GM12878 (cell line): ENCODE results near the gene EEFSEC. TPM values are rescaled to one million over a fixed set of nuclear protein-coding genes. Genes with fewer than 3 reads are reported as not detected.
A peak's percentile ranks its signal among the peaks of the same experiment; 100 is the strongest.

Source experiments
- ATF2 ChIP-seq: IDR thresholded peaks from 2 replicates; pipeline ENCODE4 v1.6.1; 2012; ENCODE audit warnings: low read length, inconsistent platforms
- ATF3 ChIP-seq: IDR thresholded peaks from 2 replicates; pipeline ENCODE4 v1.6.1; 2011; ENCODE audit warnings: low read depth, mild to moderate bottlenecking, low read length, moderate library complexity, borderline replicate concordance; ENCODE audit errors: extremely low read depth
- BCL3 ChIP-seq: IDR thresholded peaks from 2 replicates; pipeline ENCODE4 v1.6.1; 2011; ENCODE audit warnings: borderline replicate concordance, low read depth, mild to moderate bottlenecking, moderate library complexity, low read length; ENCODE audit not compliant: insufficient read depth, poor library complexity, severe bottlenecking
- CBX3 ChIP-seq: fragments of 200-600 bp; sonication (generic); IDR thresholded peaks from 2 replicates; pipeline ENCODE4 v1.6.1; 2016; ENCODE audit warnings: low read depth, borderline replicate concordance
- CBX5 ChIP-seq: sonication (generic); IDR thresholded peaks from 2 replicates; pipeline ENCODE4 v1.6.1; 2016; ENCODE audit warnings: low read depth, moderate library complexity, mild to moderate bottlenecking, inconsistent platforms
- HDAC2 ChIP-seq: fragments of 200-600 bp; sonication (generic); IDR thresholded peaks from 2 replicates; pipeline ENCODE4 v1.6.1; 2017
- HDGF ChIP-seq: fragments of 450-650 bp; IDR thresholded peaks from 2 replicates; pipeline ENCODE4 v1.6.1; 2016; ENCODE audit warnings: antibody characterized with exemption
- HSF1 ChIP-seq: fragments of 150-350 bp; IDR thresholded peaks from 2 replicates; pipeline ENCODE4 v1.6.1; 2014; ENCODE audit warnings: mild to moderate bottlenecking, low read depth, low read length
- JUND ChIP-seq: IDR thresholded peaks from 2 replicates; pipeline ENCODE4 v1.6.1; 2012; ENCODE audit warnings: low read depth, mild to moderate bottlenecking, low read length, improper control_type of control experiment, moderate library complexity
- MAX ChIP-seq: IDR thresholded peaks from 2 replicates; pipeline ENCODE4 v1.6.1; 2012; ENCODE audit warnings: low read depth, low read length, improper control_type of control experiment
- MEF2A ChIP-seq: IDR thresholded peaks from 2 replicates; pipeline ENCODE4 v1.6.1; 2011; ENCODE audit warnings: low read depth, mild to moderate bottlenecking, low read length, moderate library complexity; ENCODE audit not compliant: insufficient read depth
- MLLT1 ChIP-seq: fragments of 450-650 bp; IDR thresholded peaks from 2 replicates; pipeline ENCODE4 v1.6.1; 2016; ENCODE audit warnings: mild to moderate bottlenecking
- PAX5 ChIP-seq: IDR thresholded peaks from 2 replicates; pipeline ENCODE4 v1.6.1; 2011; ENCODE audit warnings: low read depth, low read length, borderline replicate concordance
- PAX8 ChIP-seq: fragments of 450-650 bp; IDR thresholded peaks from 2 replicates; pipeline ENCODE4 v1.6.1; 2017; ENCODE audit warnings: mild to moderate bottlenecking, moderate library complexity
- PKNOX1 ChIP-seq: fragments of 450-650 bp; IDR thresholded peaks from 2 replicates; pipeline ENCODE4 v1.6.1; 2016; ENCODE audit warnings: mild to moderate bottlenecking
- POLR2A ChIP-seq: IDR thresholded peaks from 2 replicates; pipeline ENCODE4 v1.6.1; 2011; ENCODE audit warnings: low read depth, mild to moderate bottlenecking, low read length
- RB1 ChIP-seq: fragments of 450-650 bp; formaldehyde crosslinking; IDR thresholded peaks from 2 replicates; pipeline ENCODE4 v1.6.1; 2017; ENCODE audit warnings: mild to moderate bottlenecking, borderline replicate concordance
- RBBP5 ChIP-seq: fragments of 200-600 bp; sonication (generic); conservative IDR thresholded peaks from 2 replicates; pipeline ENCODE4 v1.6.1; 2016
- RFX5 ChIP-seq: IDR thresholded peaks from 2 replicates; pipeline ENCODE4 v1.6.1; 2011; ENCODE audit warnings: low read depth, low read length, improper control_type of control experiment
- RUNX3 ChIP-seq: IDR thresholded peaks from 2 replicates; pipeline ENCODE4 v1.6.1; 2012; ENCODE audit warnings: low read length, inconsistent platforms
- SIX5 ChIP-seq: IDR thresholded peaks from 2 replicates; pipeline ENCODE4 v1.6.1; 2011; ENCODE audit warnings: mild to moderate bottlenecking, low read depth, low read length, moderate library complexity; ENCODE audit not compliant: severe bottlenecking
- TCF12 ChIP-seq: IDR thresholded peaks from 2 replicates; pipeline ENCODE4 v1.6.1; 2011; ENCODE audit warnings: low read depth, mild to moderate bottlenecking, low read length
- TCF3 ChIP-seq: IDR thresholded peaks from 2 replicates; pipeline ENCODE4 v1.6.1; 2012; ENCODE audit warnings: low read depth, mild to moderate bottlenecking, low read length, borderline replicate concordance; ENCODE audit not compliant: insufficient read depth
- YY1 ChIP-seq: IDR thresholded peaks from 2 replicates; pipeline ENCODE4 v1.6.1; 2011; ENCODE audit warnings: low read depth, mild to moderate bottlenecking, low read length
- ZNF217 ChIP-seq: fragments of 450-650 bp; IDR thresholded peaks from 2 replicates; pipeline ENCODE4 v1.6.1; 2017; ENCODE audit warnings: antibody characterized with exemption, mild to moderate bottlenecking
- ZZZ3 ChIP-seq: IDR thresholded peaks from 2 replicates; pipeline ENCODE4 v1.6.1; 2011; ENCODE audit warnings: low read depth; ENCODE audit not compliant: control insufficient read depth, insufficient read length
- polyA plus RNA-seq, 11 experiments: library from polyadenylated mRNA; depleted of rRNA in 4 of 11; unstranded in 6 of 11; stranded (reverse) in 5 of 11; fragments of >200 nt; fragmentation: Nextera tagmentation in 4 of 11; fragmentation: Illumina TruSeq in 1 of 11; extraction: Ambion mirVana in 4 of 11; extraction: Trizol in 1 of 11; gene quantifications; 1 replicate in 1 of 11; 2 replicates in 10 of 11; pipeline versions ENCODE4 v1.2.1 to v1.2.3, GENCODE V29; 2011 to 2016; ENCODE audit warnings: inconsistent platforms in 2 of 11, missing spikeins in 2 of 11, low read depth in 1 of 11
- total RNA-seq, 4 experiments: library from RNA; depleted of rRNA in 3 of 4; stranded (reverse); fragments of >200 nt in 3 of 4; fragmentation: Illumina TruSeq in 1 of 4; extraction: Trizol in 1 of 4; gene quantifications; 2 replicates each; pipeline versions ENCODE4 v1.2.1 to v1.2.3, GENCODE V29; 2013 to 2021

Gene EEFSEC
- total and polyA plus RNA-seq, 10 of the 15 experiments (the other 5 are each of a cell fraction or from before 2014, with no cell fraction given): 0.29 to 29.1 (median 16.1) TPM

- no peak for TF ChIP-seq TCF3
- no peak for TF ChIP-seq MLLT1
- TF ChIP-seq BCL3: no peak
- TF ChIP-seq RUNX3: peak; percentile 74
- TF ChIP-seq RFX5: no peak
- no peak for TF ChIP-seq RBBP5
- no peak for TF ChIP-seq RB1
- TF ChIP-seq HSF1: no peak
- no peak for TF ChIP-seq SIX5
- TF ChIP-seq JUND: no peak
- TF ChIP-seq YY1: peak; percentile 73
- no peak for TF ChIP-seq ZZZ3
- TF ChIP-seq POLR2A: no peak
- no peak for TF ChIP-seq CBX3
- no peak for TF ChIP-seq ATF3
- TF ChIP-seq ATF2: no peak
- TF ChIP-seq ZNF217: no peak
- TF ChIP-seq PKNOX1: no peak
- 0 out of 2 replicates have a peak, but pooled peaks have one; percentile 24 for TF ChIP-seq TCF12
- TF ChIP-seq PAX5: peak; percentile 49; the same call in 1 of the 2 replicates
- TF ChIP-seq MEF2A: no peak
- no peak for TF ChIP-seq HDGF
- no peak for TF ChIP-seq MAX
- no peak for TF ChIP-seq PAX8
- TF ChIP-seq CBX5: peak; percentile 43; the same call in 1 of the 2 replicates
- TF ChIP-seq HDAC2: no peak
Measured at GRCh38 chr3:128447561-128448013, 294.3 kb downstream of the EEFSEC start (continued).
